Peyer's patch (tissue), 4 donors: ENCODE measurements around the gene ASTN1.

Experiments used
- CTCF ChIP-seq, 6 experiments: fragments of 450-650 bp in 4 of 6; fragments of 200-600 bp in 2 of 6; sonication (generic) in 1 of 6; IDR thresholded peaks; one replicate each; pipeline ENCODE4 v1.5.1; 2017 to 2019; ENCODE audit warnings: antibody characterized with exemption in 6 of 6, mild to moderate bottlenecking in 3 of 6, moderate library complexity in 1 of 6
- POLR2A ChIP-seq, 2 donors: fragments of 450-650 bp; IDR thresholded peaks; one replicate each; pipeline ENCODE4 v1.5.1; 2017; ENCODE audit warnings: antibody characterized with exemption in 2 of 2, mild to moderate bottlenecking in 2 of 2, moderate library complexity in 2 of 2

GRCh38 chr1:176932114-176933104 lies 232.1 kb downstream of the ASTN1 start:
- TF ChIP-seq POLR2A (IDR thresholded peaks at IDR 0.05) (no peak), CTCF (IDR thresholded peaks at IDR 0.05) (no peak)
